SJCRH30 (cell line): ENCODE data around the gene NPHP3. TPM values are rescaled to one million over a fixed set of nuclear protein-coding genes. Genes with fewer than 3 reads are reported as not detected.
A peak's percentile ranks its signal among the peaks of the same experiment; 100 is the strongest.
"Not testable (repeated sequence)": the region's sequence is repeated elsewhere in the genome, so short reads cannot be mapped to it uniquely, and the experiment has no call there.

ENCODE experiments used
- DNase-seq, 2 experiments: peaks; one replicate each; pipeline ENCODE4 v3.0.0-alpha.2; 2015 to 2020
- H3K27ac ChIP-seq: fragments of 250-450 bp; sonication (Bioruptor Pico); 2 replicates; pipeline ENCODE4 v1.5.1; 2020; ENCODE audit warnings: mild to moderate bottlenecking, moderate library complexity
- H3K27me3 ChIP-seq: fragments of 250-450 bp; sonication (Bioruptor Pico); 2 replicates; pipeline ENCODE4 v1.5.1; 2020; ENCODE audit warnings: mild to moderate bottlenecking, moderate library complexity
- H3K36me3 ChIP-seq: fragments of 250-450 bp; sonication (Bioruptor Pico); 2 replicates; pipeline ENCODE4 v1.5.1; 2020; ENCODE audit warnings: mild to moderate bottlenecking, moderate library complexity
- H3K4me1 ChIP-seq: fragments of 250-450 bp; sonication (Bioruptor Pico); 2 replicates; pipeline ENCODE4 v1.5.1; 2020; ENCODE audit warnings: mild to moderate bottlenecking, moderate library complexity
- H3K4me3 ChIP-seq: fragments of 250-450 bp; sonication (Bioruptor Pico); 2 replicates; pipeline ENCODE4 v1.5.1; 2020; ENCODE audit warnings: mild to moderate bottlenecking, moderate library complexity
- H3K9me3 ChIP-seq: fragments of 250-450 bp; sonication (Bioruptor Pico); replicated peaks from 2 replicates; pipeline ENCODE4 v1.5.1; 2020; ENCODE audit warnings: mild to moderate bottlenecking, moderate library complexity
- total RNA-seq: library from RNA; depleted of rRNA; stranded (reverse); fragments of >200 nt; shearing (Covaris generic); gene quantifications from 2 replicates; pipeline ENCODE4 v1.2.3, GENCODE V29; 2014; rRNA removed

NPHP3 gene
- total RNA-seq, 1 experiment from 2014 or later: 28.5 TPM

DNA sequence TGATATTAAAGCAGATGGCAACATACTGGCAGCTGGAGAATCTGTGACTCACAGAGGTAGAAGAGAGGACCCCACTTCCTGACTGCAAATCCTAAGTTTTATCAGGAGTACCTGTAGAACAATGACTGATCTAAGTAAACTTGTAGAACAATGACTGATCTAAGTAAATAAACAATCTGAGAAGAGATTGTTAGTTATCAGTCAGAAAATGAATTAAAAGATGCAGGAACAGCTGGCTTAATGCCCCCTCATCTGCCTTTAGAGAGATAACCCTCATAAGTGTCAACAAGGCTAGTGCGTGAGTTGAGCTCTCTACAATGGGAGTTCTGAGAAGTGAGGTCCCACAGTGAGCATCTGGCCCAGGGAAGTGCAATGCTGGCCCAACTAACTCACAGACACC lies 77.2 kb downstream of the NPHP3 start:
- Histone ChIP-seq H3K36me3 (no peaks in the 10 kb centered on the region), H3K4me3 (no peak overlapping the region), H3K4me1 (no peaks in the 10 kb centered on the region), H3K27ac (no peak overlapping the region), H3K27me3 (no peaks in the 10 kb centered on the region), H3K9me3 (no peaks in the 10 kb centered on the region)
- DNase-seq: no peak

DNA sequence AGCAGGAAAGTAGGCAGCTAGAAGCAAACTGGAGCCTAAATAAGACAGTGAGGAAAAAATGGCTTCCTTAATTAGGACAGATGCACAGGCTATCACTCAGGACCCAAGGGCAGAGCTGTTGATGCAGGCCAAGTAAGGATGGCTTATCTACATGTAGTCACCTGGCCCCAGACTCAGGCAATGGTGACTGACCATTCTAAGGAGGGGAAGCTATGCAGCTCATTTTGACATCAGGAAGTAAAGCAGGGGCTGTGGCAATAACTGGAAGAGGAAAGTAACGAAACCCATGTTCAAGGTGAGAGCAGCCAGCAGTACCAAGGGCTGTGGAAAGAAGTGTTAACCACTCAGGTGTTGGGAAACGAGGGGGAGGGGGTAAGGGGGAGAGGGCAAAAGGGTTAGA lies 78.8 kb downstream of the NPHP3 start:
- no peaks in the 10 kb centered on the region for H3K9me3 ChIP-seq
- H3K4me3 ChIP-seq: no peak overlapping the region
- H3K27me3 ChIP-seq: no peaks in the 10 kb centered on the region
- no peak overlapping the region for H3K27ac ChIP-seq
- no peak for DNase-seq
- no peaks in the 10 kb centered on the region; the same call in 1 of the 2 replicates for H3K36me3 ChIP-seq
- H3K4me1 ChIP-seq: no peaks in the 10 kb centered on the region

GRCh38 chr3:132642539-132642847 lies 79.7 kb downstream of the NPHP3 start:
- H3K36me3 ChIP-seq: peaks cover 3% of the 10 kb centered on the region; the same call in 1 of the 2 replicates
- no peak overlapping the region for H3K4me3 ChIP-seq
- DNase-seq: no peak
- H3K9me3 ChIP-seq: no peaks in the 10 kb centered on the region
- H3K27me3 ChIP-seq: no peaks in the 10 kb centered on the region
- H3K27ac ChIP-seq: no peak overlapping the region
- no peaks in the 10 kb centered on the region for H3K4me1 ChIP-seq

DNA sequence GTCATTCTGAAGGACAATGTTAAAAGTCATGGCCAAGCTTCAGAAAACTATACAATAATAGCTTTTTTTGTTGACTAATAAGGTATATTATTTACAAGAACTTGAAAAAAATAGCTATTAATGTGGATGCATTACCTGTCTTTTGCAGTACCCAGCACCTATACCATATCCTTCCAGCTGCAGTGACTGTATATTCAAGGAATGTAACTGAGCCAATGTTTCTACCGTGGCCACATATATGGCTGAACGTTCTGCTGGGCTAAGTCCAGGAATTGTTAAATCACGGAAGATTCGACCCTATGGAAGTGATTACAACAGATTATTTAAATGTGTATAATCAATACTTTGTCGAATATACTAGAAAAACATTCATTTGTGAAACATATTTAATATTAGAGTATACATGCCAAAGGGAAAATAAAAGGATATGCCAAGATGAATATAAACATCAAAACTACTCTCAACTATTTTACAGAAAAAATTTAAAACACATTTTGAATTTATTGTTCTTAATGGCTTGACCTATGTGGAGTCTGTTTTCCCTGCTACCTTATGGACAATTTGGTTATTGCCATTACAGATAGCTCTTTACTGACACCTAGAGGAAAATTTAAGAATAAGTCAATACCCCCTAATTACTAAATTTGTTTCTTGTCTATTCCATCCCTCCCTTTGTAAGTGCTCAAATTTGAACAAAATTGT lies 80.2 kb downstream of the NPHP3 start:
- H3K27ac ChIP-seq: no peak overlapping the region
- H3K27me3 ChIP-seq: no peaks in the 10 kb centered on the region
- no peaks in the 10 kb centered on the region for H3K9me3 ChIP-seq
- H3K36me3 ChIP-seq: peaks cover 3% of the 10 kb centered on the region; the same call in 1 of the 2 replicates
- H3K4me1 ChIP-seq: no peaks in the 10 kb centered on the region
- H3K4me3 ChIP-seq: no peak overlapping the region
- DNase-seq: peak in 1 of 2 experiments; percentile 68

- H3K4me1 ChIP-seq, H3K4me3 ChIP-seq, DNase-seq, H3K9me3 ChIP-seq, H3K27ac ChIP-seq, H3K27me3 ChIP-seq, H3K36me3 ChIP-seq: not testable (repeated sequence)
Measured at GRCh38 chr3:132641427-132641826, 80.8 kb downstream of the NPHP3 start.

- H3K27me3 ChIP-seq: no peaks in the 10 kb centered on the region
- no peaks in the 10 kb centered on the region for H3K4me1 ChIP-seq
- peaks cover 3% of the 10 kb centered on the region; the same call in 1 of the 2 replicates for H3K36me3 ChIP-seq
- no peaks in the 10 kb centered on the region for H3K9me3 ChIP-seq
- no peak overlapping the region for H3K4me3 ChIP-seq
- no peak overlapping the region for H3K27ac ChIP-seq
- no peak for DNase-seq
Measured at GRCh38 chr3:132638706-132639105, 83.5 kb downstream of the NPHP3 start.

DNA sequence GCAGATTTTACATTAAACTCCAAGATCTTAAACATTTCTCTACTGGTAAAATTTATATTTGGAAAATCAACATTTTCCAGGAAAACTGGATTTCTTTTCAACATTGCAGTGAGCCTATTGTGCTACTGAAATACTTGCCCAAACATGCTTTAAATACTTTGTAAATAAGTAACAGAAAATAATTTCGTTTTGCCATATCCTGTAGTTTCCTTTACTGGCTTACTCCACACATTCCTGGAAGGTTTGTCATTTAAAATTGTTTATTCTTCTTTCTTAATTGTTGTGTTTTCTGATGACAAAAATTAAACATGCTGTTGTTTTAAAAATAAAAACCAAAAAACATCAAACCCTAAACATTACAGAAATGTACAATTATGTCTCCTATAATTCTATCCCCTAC lies 84.6 kb downstream of the NPHP3 start:
- H3K36me3 ChIP-seq: peaks cover 3% of the 10 kb centered on the region; the same call in 1 of the 2 replicates
- H3K4me3 ChIP-seq: no peak overlapping the region
- no peaks in the 10 kb centered on the region for H3K4me1 ChIP-seq
- no peaks in the 10 kb centered on the region for H3K9me3 ChIP-seq
- DNase-seq: no peak
- no peaks in the 10 kb centered on the region for H3K27me3 ChIP-seq
- H3K27ac ChIP-seq: no peak overlapping the region

GRCh38 chr3:132635052-132635451 lies 87.2 kb downstream of the NPHP3 start:
- H3K4me1 ChIP-seq: peaks cover 3% of the 10 kb centered on the region; the same call in 1 of the 2 replicates
- peaks cover 9% of the 10 kb centered on the region; the same call in 1 of the 2 replicates for H3K36me3 ChIP-seq
- no peak overlapping the region for H3K4me3 ChIP-seq
- H3K27me3 ChIP-seq: no peaks in the 10 kb centered on the region
- no peak overlapping the region for H3K27ac ChIP-seq
- no peak for DNase-seq
- no peaks in the 10 kb centered on the region for H3K9me3 ChIP-seq

Other genes starting within 250 kb of the NPHP3 start
- gene ACKR4, start 125.1 kb downstream of the NPHP3 start, total RNA-seq: not detected in 2 replicates
- 18.5 and 21.7 TPM in 2 replicates for gene ACAD11, start 62.6 kb downstream of the NPHP3 start, total RNA-seq
- gene UBA5, start 62.1 kb downstream of the NPHP3 start, total RNA-seq: 46.4 and 52.6 TPM in 2 replicates